Heart left ventricle (tissue), 16 donors: ENCODE results near the gene NOL9. TPM values are rescaled to one million over a fixed set of nuclear protein-coding genes. Genes with fewer than 3 reads are reported as not detected.

Experiments used
- ATAC-seq, 4 donors: fragments of 200-7000 bp; cut with Tn5 transposase; one replicate each; pipeline ENCODE4 v1.9.1; 2020 to 2022; ENCODE audit warnings: moderate library complexity in 4 of 4, mild to moderate bottlenecking in 3 of 4, moderate number of reproducible peaks in 1 of 4
- DNase-seq, 5 donors: peaks; one replicate each; pipeline ENCODE4 v3.0.0-alpha.2; 2020
- H3K27ac ChIP-seq, 12 donors: fragments of 200-600 bp; sonication (generic) in 4 of 12; one replicate each; pipeline versions ENCODE4 v1.5.0 to v1.8.0; 2016 to 2022; ENCODE audit warnings: mild to moderate bottlenecking in 2 of 12
- H3K27me3 ChIP-seq, 9 donors: fragments of 200-600 bp; sonication (generic) in 2 of 9; one replicate each; pipeline versions ENCODE4 v1.5.1 to v1.8.0; 2016 to 2022; ENCODE audit warnings: mild to moderate bottlenecking in 3 of 9
- H3K36me3 ChIP-seq, 9 donors: fragments of 200-600 bp; sonication (generic) in 2 of 9; one replicate each; pipeline versions ENCODE4 v1.5.0 to v1.8.0; 2018 to 2022; ENCODE audit warnings: mild to moderate bottlenecking in 2 of 9
- H3K4me1 ChIP-seq, 12 donors: fragments of 200-600 bp; sonication (generic) in 4 of 12; one replicate each; pipeline versions ENCODE4 v1.5.0 to v1.8.0; 2016 to 2022; ENCODE audit warnings: mild to moderate bottlenecking in 3 of 12
- H3K4me3 ChIP-seq, 12 donors: fragments of 200-600 bp; sonication (generic) in 4 of 12; one replicate each; pipeline versions ENCODE4 v1.5.0 to v1.8.0; 2017 to 2022; ENCODE audit warnings: mild to moderate bottlenecking in 9 of 12, moderate library complexity in 4 of 12
- H3K9me3 ChIP-seq, 12 donors: fragments of 200-600 bp; sonication (generic) in 4 of 12; one replicate each; pipeline versions ENCODE4 v1.5.0 to v1.8.0; 2016 to 2022; ENCODE audit warnings: mild to moderate bottlenecking in 1 of 12
- CTCF ChIP-seq, 12 donors: fragments of 200-600 bp; sonication (generic) in 4 of 12; IDR thresholded peaks; one replicate each; pipeline versions ENCODE4 v1.5.0 to v1.8.0; 2018 to 2022; ENCODE audit warnings: antibody characterized with exemption in 12 of 12, mild to moderate bottlenecking in 5 of 12
- POLR2A ChIP-seq, 2 donors: fragments of 450-650 bp; IDR thresholded peaks; one replicate each; pipeline ENCODE4 v1.6.1; 2017; ENCODE audit warnings: antibody characterized with exemption in 2 of 2, mild to moderate bottlenecking in 2 of 2, moderate library complexity in 2 of 2
- WGBS, 4 donors: extraction: QIAGEN DNeasy Blood & Tissue Kit in 2 of 4; methylation state at CpG; one replicate each; pipeline versions ENCODE4 v1.1.5 to v1.1.7; 2013 to 2018; 5-methylcytosine and 5-hydroxymethylcytosine counted together
- intact Hi-C, 10 donors: fragments of 100-400 bp; cut with DNase I; formaldehyde crosslinking; loops; one replicate each; pipeline versions ENCODE4 v1.11.1 to v1.14.2; 2022
- polyA plus RNA-seq, 2 donors: library from polyadenylated mRNA; stranded (reverse); fragments of 200-250 nt; gene quantifications; one replicate each; pipeline ENCODE4 v1.2.3, GENCODE V29; 2013
- total RNA-seq, 9 donors: library from RNA; depleted of rRNA in 2 of 9; stranded (reverse); fragments of >200 nt in 2 of 9; fragmentation: NEBNext Ultra II Directional in 3 of 9; extraction: Animal tissue kit (Norgen Biotek cat#: 25700) in 3 of 9; gene quantifications; one replicate each; pipeline versions ENCODE4 v1.1.0 to v1.2.4, GENCODE V29; 2016 to 2023
- donor health status: ischemic (EF 13 %, LVEDD 7.1; RV severe dilation, severe dysfunction).
- donor health status: healthy with polysubstance abuse.
- donor health status: DM: no; HTN: yes; CAD: no.
- donor health status: DM: no; HTN: no; CAD: no.
- donor health status: ischemic (EF 25% LVEDD 6.9; RV normal size, moderate dysfunction).
- donor health status: ischemic (EF 25% LVEDD 5.7; RV mildly dilated, moderate dysfunction).
- donor health status: healthy.
- donor health status: DM: yes; HTN: yes; CAD: no.
- donor health status: ischemic (EF 35%, LVEDD 5.7; RV mildly dilated, moderate dysfunction).
- donor health status: nonischemic (EF 11% LVEDD 7.7; RV severe dilation, severe dysfunction).
- donor health status: DM: yes; HTN: yes; CAD: no.
- donor health status: PGD.
- donor health status: ischemic (EF 29% LVEDD 5.4; RV normal size, mild dysfunction).
- donor health status: nonischemic (EF 23%, LVEDD 6.1; RV moderate dilation, normal function).

The NOL9 gene
- total and polyA plus RNA-seq, 11 donors: 5.7 to 20.6 (median 15.4) TPM

- peaks cover 3 to 81% (median 49%) of the 10 kb centered on the region in 12 donors for H3K4me1 ChIP-seq
- peak overlapping the region in 11 of 12 donors; percentile 64 to 86 (median 77) for H3K27ac ChIP-seq
- H3K9me3 ChIP-seq: no peaks in the 10 kb centered on the region
- ATAC-seq (peak in 3 of 4 donors; percentile 55 to 71 (median 67)), DNase-seq (peak; percentile 61 to 80 (median 68))
- H3K36me3 ChIP-seq: no peaks in the 10 kb centered on the region
- intact Hi-C loops: loop anchor here in 1 of 10 donors (10.0 kb wide), 1 partner anchor 134 kb away; the partner anchor contains the start of gene THAP3
- peaks cover 0 to 20% (median 0%) of the 10 kb centered on the region in 9 donors for H3K27me3 ChIP-seq
- TF ChIP-seq POLR2A (IDR thresholded peaks at IDR 0.05) (no peak), CTCF (IDR thresholded peaks at IDR 0.05) (peak in 2 of 12 donors; percentile 29 to 40)
- WGBS, 4 donors: 0 to 3% (median 1%) methylated on average over 40 to 70 of the region's 70 CpGs
- H3K4me3 ChIP-seq: peak overlapping the region; percentile 40 to 81 (median 64)
These were observed 63.9 kb downstream of the NOL9 start for GRCh38 chr1:6490181-6491080.

DNA sequence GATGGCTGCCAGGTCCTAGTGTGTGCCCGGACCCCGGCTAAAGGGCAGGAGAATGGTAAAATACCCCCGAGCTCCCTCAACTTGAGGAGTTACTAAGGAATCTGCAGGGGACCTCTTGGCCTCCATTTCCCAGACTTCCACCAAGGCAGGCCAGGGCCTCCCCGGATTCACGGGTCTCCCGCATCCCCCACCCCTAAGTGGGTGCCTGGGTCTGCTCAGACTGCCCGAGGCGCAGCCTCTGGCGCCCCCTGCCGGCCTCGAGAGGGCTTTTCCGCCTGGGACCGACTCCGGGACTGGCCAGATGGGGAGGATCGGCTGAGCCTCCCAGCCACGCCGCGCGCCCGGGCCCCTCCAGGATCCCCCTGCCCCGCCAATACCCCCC, 64.5 kb downstream of the NOL9 start:
- intact Hi-C loops: loop anchor here in 9 of 10 donors (5.0 to 10.0 kb wide), 7 partner anchors 33 to 158 kb away; partner anchors contain the start of genes NOL9 (in 2 of the 9), TAS1R1 (in 1 of the 9) and THAP3 (in 1 of the 9)
- ATAC-seq: peak; percentile 28 to 69 (median 52)
- TF ChIP-seq CTCF (IDR thresholded peaks at IDR 0.05) (peak; percentile 86 to 97 (median 92)), POLR2A (IDR thresholded peaks at IDR 0.05) (no peak)
- 14 to 37% (median 15%) methylated on average over 7 to 21 of the region's 21 CpGs for WGBS, 4 donors
- Histone ChIP-seq H3K4me3 (peak overlapping the region; percentile 40 to 81 (median 64)), H3K4me1 (peaks cover 3 to 80% (median 50%) of the 10 kb centered on the region in 12 donors), H3K36me3 (no peaks in the 10 kb centered on the region), H3K27me3 (peaks cover 0 to 27% (median 4%) of the 10 kb centered on the region in 9 donors), H3K27ac (peak overlapping the region in 9 of 12 donors; percentile 64 to 86 (median 77)), H3K9me3 (no peaks in the 10 kb centered on the region)
- DNase-seq: peak; percentile 64 to 86 (median 72)

DNA sequence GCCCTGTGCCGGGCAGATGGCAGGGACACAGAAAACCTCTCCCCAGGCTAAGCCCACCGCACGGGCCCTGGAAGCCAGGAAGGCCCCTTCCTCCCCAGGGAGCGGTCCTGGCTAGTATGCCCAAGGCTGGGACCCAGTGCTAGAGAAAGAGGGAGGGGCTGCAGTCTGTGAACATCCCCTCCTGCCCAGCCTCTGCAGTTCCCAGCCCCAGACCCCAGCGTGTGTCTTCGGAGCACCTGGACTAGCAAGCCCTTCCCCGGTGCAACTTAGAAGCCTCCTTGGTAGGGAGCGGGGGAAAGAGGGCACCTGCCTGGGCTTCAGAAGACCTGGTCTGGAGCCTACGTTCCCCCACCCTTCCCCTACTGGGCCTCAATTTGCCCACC, 64.9 kb downstream of the NOL9 start:
- no peaks in the 10 kb centered on the region for H3K9me3 ChIP-seq
- intact Hi-C loops: loop anchor here in 9 of 10 donors (5.0 to 10.0 kb wide), 6 partner anchors 33 to 158 kb away; partner anchors contain the start of genes NOL9 (in 2 of the 9) and TAS1R1 (in 1 of the 9)
- H3K27me3 ChIP-seq: peaks cover 0 to 31% (median 4%) of the 10 kb centered on the region in 9 donors
- no peaks in the 10 kb centered on the region for H3K36me3 ChIP-seq
- TF ChIP-seq POLR2A (IDR thresholded peaks at IDR 0.05) (no peak), CTCF (IDR thresholded peaks at IDR 0.05) (no peak)
- H3K4me1 ChIP-seq: peaks cover 3 to 76% (median 50%) of the 10 kb centered on the region in 12 donors
- H3K4me3 ChIP-seq: peak overlapping the region in 1 of 12 donors; percentile 69
- 72 to 84% (median 82%) methylated on average over 7 to 9 of the region's 9 CpGs for WGBS, 4 donors
- DNase-seq: no peak
- H3K27ac ChIP-seq: peak overlapping the region in 2 of 12 donors; percentile 64 to 86
- ATAC-seq: no peak
